IgD-negative memory B cell (primary cell): Measurements from ENCODE around the gene TBL1XR1. TPM values are rescaled to one million over a fixed set of nuclear protein-coding genes. Genes with fewer than 3 reads are reported as not detected.

Experiments
- H3K27ac Mint-ChIP-seq, 3 donors: one replicate each; pipeline ENCODE4 v1.8.0; 2020 to 2022; ENCODE audit warnings: mild to moderate bottlenecking in 3 of 3, mixed read lengths in 3 of 3, moderate library complexity in 1 of 3
- H3K27me3 Mint-ChIP-seq: one replicate; pipeline ENCODE4 v1.8.0; 2021; ENCODE audit warnings: mixed read lengths
- H3K36me3 Mint-ChIP-seq: one replicate; pipeline ENCODE4 v1.8.0; 2020; ENCODE audit warnings: mild to moderate bottlenecking, mixed read lengths
- H3K4me1 Mint-ChIP-seq, 3 donors: one replicate each; pipeline ENCODE4 v1.8.0; 2020 to 2022; ENCODE audit warnings: mixed read lengths in 3 of 3, mild to moderate bottlenecking in 1 of 3
- H3K4me3 Mint-ChIP-seq, 4 donors: one replicate each; pipeline ENCODE4 v1.8.0; 2020 to 2022; ENCODE audit warnings: mild to moderate bottlenecking in 4 of 4, mixed read lengths in 4 of 4, moderate library complexity in 3 of 4
- H3K9me3 Mint-ChIP-seq, 3 donors: one replicate each; pipeline ENCODE4 v1.8.0; 2020 to 2021; ENCODE audit warnings: mixed read lengths in 3 of 3, mild to moderate bottlenecking in 1 of 3
- polyA plus RNA-seq: library from polyadenylated mRNA; unstranded; fragments of 300-500 nt; fragmentation: Illumina TruSeq; gene quantifications from one replicate; pipeline ENCODE4 v1.2.3, GENCODE V29; 2021

Gene TBL1XR1
- polyA plus RNA-seq, 1 donor from 2014 or later: 23.6 TPM

GRCh38 chr3:176970770-176971169, 226.5 kb downstream of the TBL1XR1 start:
- Mint-ChIP-seq H3K36me3 (no peaks in the 10 kb centered on the region), H3K9me3 (no peaks in the 10 kb centered on the region), H3K27ac (no peak overlapping the region), H3K27me3 (no peaks in the 10 kb centered on the region), H3K4me1 (peaks cover 0 to 2% (median 0%) of the 10 kb centered on the region in 3 donors), H3K4me3 (no peak overlapping the region)

GRCh38 chr3:176969506-176969905, 227.8 kb downstream of the TBL1XR1 start:
- no peaks in the 10 kb centered on the region for H3K36me3 Mint-ChIP-seq
- peaks cover 0 to 3% (median 0%) of the 10 kb centered on the region in 3 donors for H3K4me1 Mint-ChIP-seq
- H3K27ac Mint-ChIP-seq: no peak overlapping the region
- peaks cover 3% of the 10 kb centered on the region for H3K27me3 Mint-ChIP-seq
- no peaks in the 10 kb centered on the region for H3K9me3 Mint-ChIP-seq
- no peak overlapping the region for H3K4me3 Mint-ChIP-seq
